GM21367 (cell line): Measurements from ENCODE around the gene HSPA12A.

Experiments used
- ATAC-seq: cut with Tn5 transposase; IDR thresholded peaks from one replicate; pipeline ENCODE4 v1.9.1; 2021; ENCODE audit not compliant: unreplicated experiment

The HSPA12A gene

GRCh38 chr10:116694927-116695268 is 47.5 kb downstream of the HSPA12A start:
- no peak for ATAC-seq

GRCh38 chr10:116694243-116694926 is 48.0 kb downstream of the HSPA12A start:
- no peak for ATAC-seq

- ATAC-seq = no peak
Measured at GRCh38 chr10:116692225-116692624, 50.1 kb downstream of the HSPA12A start.

- no peak for ATAC-seq
Measured at GRCh38 chr10:116691635-116692034, 50.7 kb downstream of the HSPA12A start.

- no peak for ATAC-seq
Measured at GRCh38 chr10:116690356-116691322, 51.7 kb downstream of the HSPA12A start.

- ATAC-seq = no peak
Measured at GRCh38 chr10:116689744-116690143, 52.6 kb downstream of the HSPA12A start.

GRCh38 chr10:116688741-116689495 is 53.4 kb downstream of the HSPA12A start:
- no peak for ATAC-seq

GRCh38 chr10:116688241-116688711 is 54.1 kb downstream of the HSPA12A start:
- ATAC-seq = no peak

GRCh38 chr10:116687633-116688032 is 54.7 kb downstream of the HSPA12A start:
- ATAC-seq = no peak

GRCh38 chr10:116686632-116687031 is 55.7 kb downstream of the HSPA12A start:
- no peak for ATAC-seq

- no peak for ATAC-seq
Measured at GRCh38 chr10:116685807-116686206, 56.6 kb downstream of the HSPA12A start.

GRCh38 chr10:116684781-116685180 is 57.6 kb downstream of the HSPA12A start:
- no peak for ATAC-seq

GRCh38 chr10:116683821-116684220 is 58.5 kb downstream of the HSPA12A start:
- ATAC-seq = no peak

GRCh38 chr10:116683166-116683565 is 59.2 kb downstream of the HSPA12A start:
- ATAC-seq = no peak

- no peak for ATAC-seq
Measured at GRCh38 chr10:116679351-116679750, 63.0 kb downstream of the HSPA12A start.

- ATAC-seq = no peak
Measured at GRCh38 chr10:116676633-116677032, 65.7 kb downstream of the HSPA12A start.

- ATAC-seq = no peak
Measured at GRCh38 chr10:116676118-116676517, 66.2 kb downstream of the HSPA12A start.

GRCh38 chr10:116674901-116675423 is 67.4 kb downstream of the HSPA12A start:
- no peak for ATAC-seq

- ATAC-seq = no peak
Measured at GRCh38 chr10:116673866-116674265, 68.5 kb downstream of the HSPA12A start.

GRCh38 chr10:116672891-116673290 is 69.5 kb downstream of the HSPA12A start:
- no peak for ATAC-seq

GRCh38 chr10:116671274-116671926 is 71.0 kb downstream of the HSPA12A start:
- no peak for ATAC-seq
